GM23338 (cell line): ENCODE measurements around the gene ACOXL.

Source experiments
- CREB1 ChIP-seq: fragments of 250-450 bp; sonication (Bioruptor Pico); IDR thresholded peaks from 2 replicates; pipeline ENCODE4 v1.5.0; 2020; ENCODE audit warnings: low read depth, mild to moderate bottlenecking, moderate library complexity
- CTCF ChIP-seq, 2 experiments: fragments of 200-600 bp in 1 of 2; sonication (generic) in 1 of 2; conservative IDR thresholded peaks; 2 replicates each; pipeline versions ENCODE4 v1.5.1 to v1.6.1; 2016 to 2017; ENCODE audit warnings: antibody characterized with exemption in 2 of 2, low read depth in 2 of 2, mild to moderate bottlenecking in 2 of 2, moderate library complexity in 1 of 2
- ETS1 ChIP-seq: IDR thresholded peaks from 2 replicates; pipeline ENCODE4 v1.6.1; 2016; ENCODE audit warnings: antibody characterized with exemption
- EZH2 ChIP-seq: fragments of 200-600 bp; sonication (generic); IDR thresholded peaks from one replicate; pipeline ENCODE4 v1.8.0; 2017; ENCODE audit warnings: antibody characterized with exemption, mild to moderate bottlenecking, low read depth; ENCODE audit not compliant: unreplicated experiment
- EZH2phosphoT487 ChIP-seq: fragments of 200-600 bp; sonication (generic); IDR thresholded peaks from one replicate; pipeline ENCODE4 v1.8.1; 2018; ENCODE audit warnings: antibody characterized with exemption; ENCODE audit not compliant: unreplicated experiment
- JUNB ChIP-seq: IDR thresholded peaks from one replicate; pipeline ENCODE4 v1.6.1; 2016; ENCODE audit warnings: antibody characterized with exemption; ENCODE audit not compliant: unreplicated experiment
- NANOG ChIP-seq: IDR thresholded peaks from 2 replicates; pipeline ENCODE4 v1.6.1; 2016; ENCODE audit warnings: antibody characterized with exemption, borderline replicate concordance
- POLR2AphosphoS5 ChIP-seq: IDR thresholded peaks from 2 replicates; pipeline ENCODE4 v1.6.1; 2016; ENCODE audit warnings: antibody characterized with exemption, low read depth
- REST ChIP-seq: IDR thresholded peaks from one replicate; pipeline ENCODE4 v1.6.1; 2018; ENCODE audit warnings: antibody characterized with exemption; ENCODE audit not compliant: unreplicated experiment
- STAT1 ChIP-seq: IDR thresholded peaks from one replicate; pipeline ENCODE4 v1.6.1; 2016; ENCODE audit warnings: antibody characterized with exemption; ENCODE audit not compliant: unreplicated experiment
- ZNF114 ChIP-seq: fragments of 250-450 bp; sonication (Bioruptor Pico); IDR thresholded peaks from 2 replicates; pipeline ENCODE4 v1.5.0; 2020; ENCODE audit warnings: mild to moderate bottlenecking, moderate library complexity
- ZNF331 ChIP-seq: fragments of 250-450 bp; sonication (Bioruptor Pico); IDR thresholded peaks from 2 replicates; pipeline ENCODE4 v1.5.0; 2020; ENCODE audit warnings: low read depth, mild to moderate bottlenecking, moderate library complexity
- ZNF462 ChIP-seq: fragments of 250-450 bp; sonication (Bioruptor Pico); IDR thresholded peaks from 2 replicates; pipeline ENCODE4 v1.5.0; 2020; ENCODE audit warnings: mild to moderate bottlenecking, moderate library complexity

- TF ChIP-seq CTCF (conservative IDR thresholded peaks at IDR 0.05; ENCODE audit: low read depth in 2 of 2), result no peak
- TF ChIP-seq CREB1 (CRISPR knock-in tag), result no peak
- TF ChIP-seq POLR2AphosphoS5, result no peak
- TF ChIP-seq JUNB, result no peak
- TF ChIP-seq EZH2, result no peak
- TF ChIP-seq REST, result no peak
- TF ChIP-seq ZNF114, result no peak
- no peak for TF ChIP-seq EZH2phosphoT487
- TF ChIP-seq ETS1, result no peak
- TF ChIP-seq ZNF331 (CRISPR knock-in tag), result no peak
- TF ChIP-seq STAT1, result no peak
- TF ChIP-seq NANOG, result no peak
- no peak for TF ChIP-seq ZNF462 (CRISPR knock-in tag)
Observed at GRCh38 chr2:111039628-111040383, 307.4 kb downstream of the ACOXL start.
